ENCODE data around the gene SPARCL1.
"Not testable (repeated sequence)": the region's sequence is repeated elsewhere in the genome, so short reads cannot be mapped to it uniquely, and the experiment has no call there.

The SPARCL1 gene

GRCh38 chr4:87426865-87427517 is 102.2 kb downstream of the SPARCL1 start:
- Histone ChIP-seq H3K9me3 (ENCODE audit: insufficient read depth, low read depth, low read length) (no peaks in the 10 kb centered on the region), H3K9me2 (replicated peaks; ENCODE audit: low read depth, low read length) (no peaks in the 10 kb centered on the region), H3K4me3 (ENCODE audit: low read length, poor library complexity, severe bottlenecking) (no peak overlapping the region), H3F3A (ENCODE audit: low read depth) (no peaks in the 10 kb centered on the region), H3K36me3 (ENCODE audit: insufficient read depth, low read length) (no peaks in the 10 kb centered on the region), H3K27me3 (ENCODE audit: insufficient read depth, low read length, poor library complexity, severe bottlenecking) (no peaks in the 10 kb centered on the region), H3K4me1 (ENCODE audit: insufficient read depth, low read length, poor library complexity, severe bottlenecking) (peaks cover 44% of the 10 kb centered on the region), H2AFZ (ENCODE audit: low read length) (no peak overlapping the region), H3K4me2 (ENCODE audit: low read depth, low read length, poor library complexity, severe bottlenecking) (peak overlapping the region; percentile 25), H4K20me1 (ENCODE audit: insufficient read depth, low read length, poor library complexity, severe bottlenecking) (no peaks in the 10 kb centered on the region), H3K9ac (ENCODE audit: low read depth, low read length, poor library complexity, severe bottlenecking) (no peak overlapping the region), H3K79me2 (ENCODE audit: insufficient read depth, low read length) (peaks cover 35% of the 10 kb centered on the region)
- TF ChIP-seq, protein P1, sequence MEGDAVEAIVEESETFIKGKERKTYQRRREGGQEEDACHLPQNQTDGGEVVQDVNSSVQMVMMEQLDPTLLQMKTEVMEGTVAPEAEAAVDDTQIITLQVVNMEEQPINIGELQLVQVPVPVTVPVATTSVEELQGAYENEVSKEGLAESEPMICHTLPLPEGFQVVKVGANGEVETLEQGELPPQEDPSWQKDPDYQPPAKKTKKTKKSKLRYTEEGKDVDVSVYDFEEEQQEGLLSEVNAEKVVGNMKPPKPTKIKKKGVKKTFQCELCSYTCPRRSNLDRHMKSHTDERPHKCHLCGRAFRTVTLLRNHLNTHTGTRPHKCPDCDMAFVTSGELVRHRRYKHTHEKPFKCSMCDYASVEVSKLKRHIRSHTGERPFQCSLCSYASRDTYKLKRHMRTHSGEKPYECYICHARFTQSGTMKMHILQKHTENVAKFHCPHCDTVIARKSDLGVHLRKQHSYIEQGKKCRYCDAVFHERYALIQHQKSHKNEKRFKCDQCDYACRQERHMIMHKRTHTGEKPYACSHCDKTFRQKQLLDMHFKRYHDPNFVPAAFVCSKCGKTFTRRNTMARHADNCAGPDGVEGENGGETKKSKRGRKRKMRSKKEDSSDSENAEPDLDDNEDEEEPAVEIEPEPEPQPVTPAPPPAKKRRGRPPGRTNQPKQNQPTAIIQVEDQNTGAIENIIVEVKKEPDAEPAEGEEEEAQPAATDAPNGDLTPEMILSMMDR (conservative IDR thresholded peaks at IDR 0.05; ENCODE audit: low read length), result no peak
- TF ChIP-seq EZH2phosphoT487 (IDR thresholded peaks at IDR 0.05; ENCODE audit: borderline replicate concordance), result no peak

GRCh38 chr4:87425711-87426110 is 103.5 kb downstream of the SPARCL1 start:
- H3K79me2 ChIP-seq (ENCODE audit: insufficient read depth, low read length), result peaks cover 42% of the 10 kb centered on the region
- no peaks in the 10 kb centered on the region for H3K9me3 ChIP-seq (ENCODE audit: insufficient read depth, low read depth, low read length)
- peak overlapping the region; percentile 79 for H3K4me2 ChIP-seq (ENCODE audit: low read depth, low read length, poor library complexity, severe bottlenecking)
- H2AFZ ChIP-seq (ENCODE audit: low read length), result no peak overlapping the region
- H3K36me3 ChIP-seq (ENCODE audit: insufficient read depth, low read length), result no peaks in the 10 kb centered on the region
- TF ChIP-seq, protein P1 (conservative IDR thresholded peaks at IDR 0.05; ENCODE audit: low read length), result no peak
- TF ChIP-seq EZH2phosphoT487 (IDR thresholded peaks at IDR 0.05; ENCODE audit: borderline replicate concordance), result no peak
- H3K27me3 ChIP-seq (ENCODE audit: insufficient read depth, low read length, poor library complexity, severe bottlenecking), result no peaks in the 10 kb centered on the region
- H3F3A ChIP-seq (ENCODE audit: low read depth), result no peaks in the 10 kb centered on the region
- H3K9ac ChIP-seq (ENCODE audit: low read depth, low read length, poor library complexity, severe bottlenecking), result no peak overlapping the region
- H3K4me3 ChIP-seq (ENCODE audit: low read length, poor library complexity, severe bottlenecking), result no peak overlapping the region
- H3K4me1 ChIP-seq (ENCODE audit: insufficient read depth, low read length, poor library complexity, severe bottlenecking), result peaks cover 51% of the 10 kb centered on the region
- H4K20me1 ChIP-seq (ENCODE audit: insufficient read depth, low read length, poor library complexity, severe bottlenecking), result no peaks in the 10 kb centered on the region
- H3K9me2 ChIP-seq (replicated peaks; ENCODE audit: low read depth, low read length), result no peaks in the 10 kb centered on the region

DNA sequence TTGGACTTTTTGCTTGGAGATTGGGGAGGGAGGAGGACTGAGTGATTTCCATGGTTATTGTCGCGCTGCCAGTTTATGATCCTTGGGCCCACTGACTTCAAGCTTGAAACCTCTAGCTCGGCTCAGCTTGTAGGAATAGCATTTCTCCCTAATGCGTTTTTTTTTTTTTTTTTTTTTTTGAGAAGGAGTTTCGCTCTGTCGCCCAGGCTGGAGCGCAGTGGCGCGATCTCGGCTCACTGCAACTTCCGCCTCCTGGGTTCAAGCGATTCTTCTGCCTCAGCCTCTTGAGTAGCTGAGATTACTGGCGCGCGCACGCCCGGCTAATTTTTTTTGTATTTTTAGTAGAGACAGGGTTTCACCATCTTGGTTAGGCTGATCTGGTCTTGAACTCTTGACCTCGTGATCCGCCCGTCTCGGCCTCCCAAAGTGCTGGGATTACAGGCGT is 105.1 kb downstream of the SPARCL1 start:
- H3K27me3 ChIP-seq (ENCODE audit: insufficient read depth, low read length, poor library complexity, severe bottlenecking); H2AFZ ChIP-seq (ENCODE audit: low read length); H3K9me3 ChIP-seq (ENCODE audit: insufficient read depth, low read depth, low read length); H3K9me2 ChIP-seq (replicated peaks; ENCODE audit: low read depth, low read length); H4K20me1 ChIP-seq (ENCODE audit: insufficient read depth, low read length, poor library complexity, severe bottlenecking); H3K36me3 ChIP-seq (ENCODE audit: insufficient read depth, low read length); H3F3A ChIP-seq (ENCODE audit: low read depth): not testable (repeated sequence)
- Histone ChIP-seq H3K4me1 (ENCODE audit: insufficient read depth, low read length, poor library complexity, severe bottlenecking) (peaks cover 48% of the 10 kb centered on the region), H3K4me2 (ENCODE audit: low read depth, low read length, poor library complexity, severe bottlenecking) (peak overlapping the region; percentile 79), H3K79me2 (ENCODE audit: insufficient read depth, low read length) (peaks cover 42% of the 10 kb centered on the region), H3K9ac (ENCODE audit: low read depth, low read length, poor library complexity, severe bottlenecking) (peak overlapping the region; percentile 85), H3K4me3 (ENCODE audit: low read length, poor library complexity, severe bottlenecking) (peak overlapping the region; percentile 85)

All from Loucy (cell line).